Trophoblast cell (in vitro differentiated cells and primary cell): ENCODE results near the gene WBP4.

Source experiments
- DNase-seq, 2 donors: peaks; one replicate each; pipeline ENCODE4 v3.0.0-alpha.2; 2016
- H2AFZ ChIP-seq: 2 replicates; pipeline ENCODE4 v1.6.1; 2013; ENCODE audit warnings: low read length, moderate library complexity, mild to moderate bottlenecking; ENCODE audit not compliant: insufficient read depth, poor library complexity
- H2AK5ac ChIP-seq: 2 replicates; pipeline ENCODE4 v1.6.1; 2013; ENCODE audit warnings: mild to moderate bottlenecking, low read length
- H2BK120ac ChIP-seq: 2 replicates; pipeline ENCODE4 v1.6.1; 2013; ENCODE audit warnings: low read length, mild to moderate bottlenecking, moderate library complexity; ENCODE audit not compliant: insufficient read depth, poor library complexity
- H2BK12ac ChIP-seq: 2 replicates; pipeline ENCODE4 v1.6.1; 2013; ENCODE audit warnings: mild to moderate bottlenecking, low read length, moderate library complexity
- H2BK5ac ChIP-seq: 2 replicates; pipeline ENCODE4 v1.6.1; 2013; ENCODE audit warnings: low read length, low read depth, moderate library complexity, mild to moderate bottlenecking; ENCODE audit not compliant: poor library complexity
- H3K14ac ChIP-seq: 2 replicates; pipeline ENCODE4 v1.6.1; 2013; ENCODE audit warnings: mild to moderate bottlenecking, low read length
- H3K18ac ChIP-seq: 2 replicates; pipeline ENCODE4 v1.6.1; 2013; ENCODE audit warnings: mild to moderate bottlenecking, low read length
- H3K23ac ChIP-seq: 2 replicates; pipeline ENCODE4 v1.6.1; 2013; ENCODE audit warnings: low read length
- H3K27ac ChIP-seq: 2 replicates; pipeline ENCODE4 v1.5.1; 2013; ENCODE audit warnings: low read depth, mild to moderate bottlenecking, inconsistent platforms, low read length, moderate library complexity
- H3K27me3 ChIP-seq: 2 replicates; pipeline ENCODE4 v1.6.1; 2013; ENCODE audit warnings: inconsistent platforms, mild to moderate bottlenecking, low read length, moderate library complexity; ENCODE audit not compliant: insufficient read depth
- H3K36me3 ChIP-seq, 2 experiments: 1 replicate in 1 of 2; 2 replicates in 1 of 2; pipeline ENCODE4 v1.6.1; 2013; ENCODE audit warnings: low read length in 2 of 2, mild to moderate bottlenecking in 2 of 2, moderate library complexity in 1 of 2; ENCODE audit not compliant: insufficient read depth in 2 of 2, control insufficient read depth in 1 of 2
- H3K4ac ChIP-seq: 2 replicates; pipeline ENCODE4 v1.6.1; 2013; ENCODE audit warnings: low read depth, mild to moderate bottlenecking, low read length, moderate library complexity
- H3K4me1 ChIP-seq, 2 experiments: 1 replicate in 1 of 2; 2 replicates in 1 of 2; pipeline ENCODE4 v1.6.1; 2013; ENCODE audit warnings: low read length in 2 of 2, mild to moderate bottlenecking in 2 of 2, moderate library complexity in 1 of 2; ENCODE audit not compliant: insufficient read depth in 2 of 2, control insufficient read depth in 1 of 2
- H3K4me2 ChIP-seq: 2 replicates; pipeline ENCODE4 v1.6.1; 2013; ENCODE audit warnings: inconsistent platforms, mild to moderate bottlenecking, low read length, moderate library complexity
- H3K4me3 ChIP-seq: 2 replicates; pipeline ENCODE4 v1.5.1; 2013; ENCODE audit warnings: mild to moderate bottlenecking, low read depth, low read length, inconsistent platforms
- H3K79me1 ChIP-seq: one replicate; pipeline ENCODE4 v1.6.1; 2013; ENCODE audit warnings: low read length
- H3K79me2 ChIP-seq: 2 replicates; pipeline ENCODE4 v1.6.1; 2013; ENCODE audit warnings: low read length, mild to moderate bottlenecking; ENCODE audit not compliant: control insufficient read depth, insufficient read depth, poor library complexity
- H3K9ac ChIP-seq: 2 replicates; pipeline ENCODE4 v1.6.1; 2013; ENCODE audit warnings: mild to moderate bottlenecking, low read length
- H3K9me3 ChIP-seq: 2 replicates; pipeline ENCODE4 v1.6.1; 2013; ENCODE audit warnings: low read depth, mild to moderate bottlenecking, control low read depth, inconsistent platforms, low read length; ENCODE audit not compliant: insufficient read depth
- H4K12ac ChIP-seq: 2 replicates; pipeline ENCODE4 v1.6.1; 2013; ENCODE audit warnings: low read depth, mild to moderate bottlenecking, low read length, moderate library complexity
- H4K8ac ChIP-seq: 2 replicates; pipeline ENCODE4 v1.6.1; 2013; ENCODE audit warnings: low read depth, mild to moderate bottlenecking, low read length, moderate library complexity
- H4K91ac ChIP-seq: one replicate; pipeline ENCODE4 v1.6.1; 2013; ENCODE audit warnings: low read depth, mild to moderate bottlenecking, low read length, moderate library complexity
- WGBS: extraction: QIAGEN DNeasy Blood & Tissue Kit; methylation state at CpG from one replicate; pipeline ENCODE4 v1.1.7; 2013; ENCODE audit warnings: missing lambda C conversion rate; ENCODE audit not compliant: insufficient read length, insufficient coverage; ENCODE audit errors: extremely low coverage; 5-methylcytosine and 5-hydroxymethylcytosine counted together

WBP4 gene

GRCh38 chr13:41017159-41017558 is 44.1 kb upstream of the WBP4 start:
- no peaks in the 10 kb centered on the region for H3K79me1 ChIP-seq
- DNase-seq, result no peak
- H2BK120ac ChIP-seq, result no peak overlapping the region
- no peak overlapping the region for H4K12ac ChIP-seq
- H3K4ac ChIP-seq, result no peak overlapping the region
- no peak overlapping the region for H2BK12ac ChIP-seq
- no peaks in the 10 kb centered on the region for H3K27me3 ChIP-seq
- no peak overlapping the region for H2BK5ac ChIP-seq
- no peaks in the 10 kb centered on the region for H3K79me2 ChIP-seq
- no peak overlapping the region for H3K4me2 ChIP-seq
- no peak overlapping the region for H3K14ac ChIP-seq
- H3K9me3 ChIP-seq, result no peaks in the 10 kb centered on the region
- no peak overlapping the region for H3K27ac ChIP-seq
- no peak overlapping the region for H3K9ac ChIP-seq
- no peak overlapping the region for H4K91ac ChIP-seq
- no peak overlapping the region for H2AFZ ChIP-seq
- H3K4me1 ChIP-seq, result peaks cover 0 to 4% of the 10 kb centered on the region in 2 experiments
- peaks cover 0 to 1% of the 10 kb centered on the region in 2 experiments for H3K36me3 ChIP-seq
- no peak overlapping the region for H3K23ac ChIP-seq
- no peak overlapping the region for H4K8ac ChIP-seq
- H3K18ac ChIP-seq, result no peak overlapping the region
- no peak overlapping the region for H2AK5ac ChIP-seq
- WGBS, result no CpG with 5 or more reads among the region's 2 CpGs
- no peak overlapping the region for H3K4me3 ChIP-seq

GRCh38 chr13:41017817-41018601 is 43.3 kb upstream of the WBP4 start:
- no peak for DNase-seq
- Histone ChIP-seq H2BK12ac (no peak overlapping the region), H3K4me2 (no peak overlapping the region)

GRCh38 chr13:41018602-41018948 is 42.7 kb upstream of the WBP4 start:
- no peaks in the 10 kb centered on the region for H3K27me3 ChIP-seq
- H4K12ac ChIP-seq, result no peak overlapping the region
- H3K79me2 ChIP-seq, result no peaks in the 10 kb centered on the region
- no peak overlapping the region for H2AK5ac ChIP-seq
- no peak overlapping the region for H4K8ac ChIP-seq
- H2BK12ac ChIP-seq, result no peak overlapping the region
- no peak overlapping the region for H3K4me3 ChIP-seq
- H4K91ac ChIP-seq, result no peak overlapping the region
- H3K79me1 ChIP-seq, result no peaks in the 10 kb centered on the region
- no peaks in the 10 kb centered on the region for H3K9me3 ChIP-seq
- no peak overlapping the region for H3K23ac ChIP-seq
- no peak overlapping the region for H3K4ac ChIP-seq
- H3K27ac ChIP-seq, result no peak overlapping the region
- H2BK5ac ChIP-seq, result no peak overlapping the region
- no peak overlapping the region for H2AFZ ChIP-seq
- H3K14ac ChIP-seq, result no peak overlapping the region
- no CpG with 5 or more reads among the region's 1 CpG for WGBS
- peaks cover 0 to 1% of the 10 kb centered on the region in 2 experiments for H3K36me3 ChIP-seq
- H3K18ac ChIP-seq, result no peak overlapping the region
- H3K4me1 ChIP-seq, result peaks cover 0 to 4% of the 10 kb centered on the region in 2 experiments
- no peak overlapping the region for H3K9ac ChIP-seq
- no peak for DNase-seq
- peak overlapping the region; percentile 47 for H3K4me2 ChIP-seq
- H2BK120ac ChIP-seq, result no peak overlapping the region

More at GRCh38 chr13:41017817-41018601, 43.3 kb upstream of the WBP4 start:
- Histone ChIP-seq H3K36me3 (peaks cover 0 to 1% of the 10 kb centered on the region in 2 experiments), H3K27me3 (no peaks in the 10 kb centered on the region), H3K18ac (no peak overlapping the region), H2AFZ (no peak overlapping the region), H3K9ac (no peak overlapping the region), H4K8ac (no peak overlapping the region), H3K23ac (no peak overlapping the region), H3K4ac (no peak overlapping the region), H2BK120ac (no peak overlapping the region), H4K12ac (no peak overlapping the region), H3K9me3 (no peaks in the 10 kb centered on the region), H4K91ac (no peak overlapping the region), H3K4me3 (no peak overlapping the region), H3K4me1 (peaks cover 0 to 4% of the 10 kb centered on the region in 2 experiments), H3K79me2 (no peaks in the 10 kb centered on the region), H2AK5ac (no peak overlapping the region), H3K14ac (no peak overlapping the region), H2BK5ac (no peak overlapping the region), H3K27ac (no peak overlapping the region), H3K79me1 (no peaks in the 10 kb centered on the region)
- WGBS, result no CpG with 5 or more reads among the region's 3 CpGs

DNA sequence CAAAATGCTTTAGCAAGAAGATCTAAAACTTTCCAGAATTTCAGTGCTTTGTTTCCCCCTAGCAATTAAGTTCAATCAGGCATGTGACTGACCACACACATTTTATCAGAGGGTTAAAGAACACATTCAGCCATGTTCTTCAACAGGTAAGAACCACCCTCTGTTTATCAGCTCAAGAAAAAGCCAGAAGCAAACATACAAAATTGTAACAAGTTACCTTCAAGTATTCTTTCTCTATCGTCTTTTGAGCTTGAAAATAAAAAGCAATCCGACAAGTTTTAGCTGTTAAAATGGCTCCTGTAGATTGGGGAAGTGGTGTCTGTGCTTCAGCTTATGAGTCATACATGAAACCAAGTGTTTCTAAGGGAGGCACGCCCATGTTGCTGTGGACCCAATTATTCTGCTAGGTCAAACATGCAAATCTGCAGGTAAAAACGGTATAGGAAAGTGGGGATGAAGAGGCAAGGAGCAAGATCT is 42.3 kb upstream of the WBP4 start, which contains the start of gene ELF1:
TSS of gene ELF1 (minus strand) at position 306 of the 477 bp plus-strand sequence. CDS start 37,262 bp downstream, outside the sequence.
- H3K18ac ChIP-seq, result no peak within 1 kb of the TSS
- no peak within 1 kb of the TSS for H2AK5ac ChIP-seq
- H3K27me3 ChIP-seq, result no peaks in the 10 kb centered on the region
- no peak within 1 kb of the TSS for H4K12ac ChIP-seq
- peak within 1 kb of the TSS; percentile 17 for H3K27ac ChIP-seq
- no peak within 1 kb of the TSS for H3K9ac ChIP-seq
- peak within 1 kb of the TSS; percentile 47 for H3K4me2 ChIP-seq
- peak within 1 kb of the TSS; percentile 51 for H2BK120ac ChIP-seq
- H3K4ac ChIP-seq, result no peak within 1 kb of the TSS
- peaks cover 0 to 1% of the 10 kb centered on the region in 2 experiments for H3K36me3 ChIP-seq
- H2BK5ac ChIP-seq, result no peak within 1 kb of the TSS
- H2AFZ ChIP-seq, result no peak within 1 kb of the TSS
- no peak within 1 kb of the TSS for H4K91ac ChIP-seq
- peak within 1 kb of the TSS; percentile 47 for H4K8ac ChIP-seq
- no peak within 1 kb of the TSS for H3K14ac ChIP-seq
- H3K79me2 ChIP-seq, result no peaks in the 10 kb centered on the region
- H3K4me1 ChIP-seq, result peaks cover 0 to 4% of the 10 kb centered on the region in 2 experiments
- no peak within 1 kb of the TSS for H3K23ac ChIP-seq
- H2BK12ac ChIP-seq, result peak within 1 kb of the TSS; percentile 80
- DNase-seq, result peak; percentile 59 to 77
- H3K79me1 ChIP-seq, result no peaks in the 10 kb centered on the region
- WGBS, result no CpG with 5 or more reads among the region's 4 CpGs
- H3K4me3 ChIP-seq, result no peak within 1 kb of the TSS
- no peaks in the 10 kb centered on the region for H3K9me3 ChIP-seq
